A673 (cell line): ENCODE results near the gene NPC2. TPM values are rescaled to one million over a fixed set of nuclear protein-coding genes. Genes with fewer than 3 reads are reported as not detected.

Source experiments
- BruUV-seq: library from RNA; stranded (reverse); fragments of 400-500 nt; replicated peaks from 2 replicates; lab custom pipeline; 2021; lab: Mats Ljungman, UMichigan
- CTCF ChIA-PET: fragments of 300-600 bp; sonication (Branson Sonifier 250); formaldehyde crosslinking; loops from one replicate; lab custom pipeline; 2022; ENCODE audit warnings: antibody characterized with exemption; lab: Charles Lee
- POLR2A ChIA-PET: fragments of 300-600 bp; sonication (Branson Sonifier 250); formaldehyde crosslinking; loops from one replicate; lab custom pipeline; 2022; ENCODE audit warnings: antibody characterized with exemption; ENCODE audit not compliant: low non-redundant PET; lab: Charles Lee
- DNase-seq: peaks from one replicate; pipeline ENCODE4 v3.0.0-alpha.2; 2015; ENCODE audit warnings: low spot score
- H3K27ac ChIP-seq: fragments of 200-600 bp; sonication (generic); 2 replicates; pipeline ENCODE4 v1.5.1; 2016; ENCODE audit warnings: mixed run types, low read depth, mild to moderate bottlenecking, mixed read lengths, antibody characterized with exemption, low read length; ENCODE audit not compliant: poor library complexity, severe bottlenecking
- H3K27me3 ChIP-seq: fragments of 200-600 bp; sonication (generic); replicated peaks from 2 replicates; pipeline ENCODE4 v1.6.1; 2017; ENCODE audit warnings: mixed run types, low read depth, mild to moderate bottlenecking, mixed read lengths, antibody characterized with exemption, low read length; ENCODE audit not compliant: insufficient read depth, poor library complexity
- H3K36me3 ChIP-seq: fragments of 200-600 bp; sonication (generic); 2 replicates; pipeline ENCODE4 v1.6.1; 2016; ENCODE audit warnings: mixed run types, mild to moderate bottlenecking, mixed read lengths, antibody characterized with exemption, low read length; ENCODE audit not compliant: insufficient read depth, poor library complexity, severe bottlenecking
- H3K4me1 ChIP-seq: fragments of 200-600 bp; sonication (generic); 2 replicates; pipeline ENCODE4 v1.6.1; 2017; ENCODE audit warnings: mixed run types, mild to moderate bottlenecking, mixed read lengths, antibody characterized with exemption, low read length; ENCODE audit not compliant: insufficient read depth, poor library complexity, severe bottlenecking
- H3K4me3 ChIP-seq: fragments of 200-600 bp; sonication (generic); 2 replicates; pipeline ENCODE4 v1.5.1; 2016; ENCODE audit warnings: low read depth, mixed run types, mild to moderate bottlenecking, mixed read lengths, low read length; ENCODE audit not compliant: poor library complexity, severe bottlenecking
- H3K9me3 ChIP-seq: fragments of 200-600 bp; sonication (generic); 2 replicates; pipeline ENCODE4 v1.6.1; 2016; ENCODE audit warnings: mixed run types, low read depth, mild to moderate bottlenecking, mixed read lengths, antibody characterized with exemption, low read length; ENCODE audit not compliant: poor library complexity, severe bottlenecking
- CTCF ChIP-seq: fragments of 300-800, 200-600 bp; sonication (generic); conservative IDR thresholded peaks from 2 replicates; pipeline ENCODE4 v1.5.1; 2017; ENCODE audit warnings: low read depth, mild to moderate bottlenecking, antibody characterized with exemption, low read length, moderate library complexity, mixed read lengths
- EZH2 ChIP-seq: fragments of 200-600 bp; sonication (generic); IDR thresholded peaks from 2 replicates; pipeline ENCODE4 v1.6.1; 2017; ENCODE audit warnings: borderline replicate concordance, low read depth, mild to moderate bottlenecking, mixed read lengths, antibody characterized with exemption, low read length; ENCODE audit not compliant: poor library complexity, severe bottlenecking
- intact Hi-C: fragments of 100-400 bp; cut with micrococcal nuclease; formaldehyde crosslinking; loops from one replicate; pipeline ENCODE4 v1.10.0; 2022; ENCODE audit not compliant: unreplicated experiment
- total RNA-seq: library from RNA; stranded (reverse); gene quantifications from 2 replicates; pipeline ENCODE4 v1.2.3, GENCODE V29; 2021

NPC2 gene
- total RNA-seq, 1 experiment from 2014 or later = 68.8 TPM

- Histone ChIP-seq H3K4me3 (no peak overlapping the region), H3K36me3 (no peaks in the 10 kb centered on the region), H3K9me3 (no peaks in the 10 kb centered on the region), H3K4me1 (no peaks in the 10 kb centered on the region), H3K27ac (no peak overlapping the region), H3K27me3 (no peaks in the 10 kb centered on the region)
- TF ChIP-seq EZH2 (no peak), CTCF (no peak)
- intact Hi-C loops = no loop called here
- BruUV-seq = no TSS peak
- ChIA-PET POLR2A (no interaction called here), CTCF (no interaction called here)
- no peak for DNase-seq
Observed at GRCh38 chr14:74518221-74518620, 25.1 kb upstream of the NPC2 start.

- Histone ChIP-seq H3K36me3 (no peaks in the 10 kb centered on the region), H3K27ac (no peak overlapping the region), H3K4me3 (no peak overlapping the region), H3K4me1 (no peaks in the 10 kb centered on the region), H3K27me3 (no peaks in the 10 kb centered on the region), H3K9me3 (no peaks in the 10 kb centered on the region)
- ChIA-PET CTCF (no interaction called here), POLR2A (no interaction called here)
- DNase-seq = no peak
- no TSS peak for BruUV-seq
- intact Hi-C loops = no loop called here
- no peak for TF ChIP-seq CTCF
- TF ChIP-seq EZH2 = no peak
Observed at GRCh38 chr14:74517731-74518130, 24.6 kb upstream of the NPC2 start.

GRCh38 chr14:74516451-74517160, 23.5 kb upstream of the NPC2 start:
- Histone ChIP-seq H3K9me3 (no peaks in the 10 kb centered on the region), H3K36me3 (no peaks in the 10 kb centered on the region), H3K4me3 (no peak overlapping the region), H3K4me1 (no peaks in the 10 kb centered on the region), H3K27me3 (peaks cover 1% of the 10 kb centered on the region), H3K27ac (no peak overlapping the region)
- BruUV-seq = no TSS peak
- TF ChIP-seq EZH2 = no peak
- no peak for TF ChIP-seq CTCF
- intact Hi-C loops = no loop called here
- DNase-seq = no peak
- ChIA-PET POLR2A (no interaction called here), CTCF (no interaction called here)
